ENCODE data around the gene IL11. TPM values are rescaled to one million over a fixed set of nuclear protein-coding genes. Genes with fewer than 3 reads are reported as not detected.

The IL11 gene
- total and polyA plus RNA-seq, 2 of the 13 experiments (the other 11 are each of a cell fraction or from before 2014, with no cell fraction given): 2.5 to 2.9 TPM

GRCh38 chr19:55314396-55314795 is 55.9 kb downstream of the IL11 start (continued):
- TF ChIP-seq MXI1 (IDR thresholded peaks at IDR 0.05; ENCODE audit: borderline replicate concordance, low read depth, low read length): no peak
- TF ChIP-seq ZNF589 (CRISPR knock-in tag; conservative IDR thresholded peaks at IDR 0.05): no peak
- TF ChIP-seq ZFP90 (CRISPR knock-in tag; IDR thresholded peaks at IDR 0.05; ENCODE audit: borderline replicate concordance): no peak
- no peak for TF ChIP-seq ZHX2 (IDR thresholded peaks at IDR 0.05; ENCODE audit: low read depth)
- TF ChIP-seq ZHX2 (CRISPR knock-in tag; IDR thresholded peaks at IDR 0.05; ENCODE audit: borderline replicate concordance): no peak
- no peak for TF ChIP-seq FOXA1 (IDR thresholded peaks at IDR 0.05)
- no peak for TF ChIP-seq FOXA1 (CRISPR knock-in tag; IDR thresholded peaks at IDR 0.05)

Other genes with a start within 250 kb of the IL11 start
- gene TNNT1, start 221.3 kb downstream of the IL11 start, total RNA-seq (2016; rRNA removed; fragmentation: Illumina TruSeq; extraction: Trizol): 1.3 and 1.4 TPM in 2 replicates
- gene TNNT1, start 221.3 kb downstream of the IL11 start, polyA plus RNA-seq (2011; rRNA removed): 1.3 and 2.4 TPM in 2 replicates
- 3.5 and 3.7 TPM in 2 replicates for gene TNNI3, start 212.7 kb downstream of the IL11 start, total RNA-seq (2016; rRNA removed; fragmentation: Illumina TruSeq; extraction: Trizol)
- gene TNNI3, start 212.7 kb downstream of the IL11 start, polyA plus RNA-seq (2011; rRNA removed): 3.7 TPM in 2 replicates
- 0.40 and 0.41 TPM in 2 replicates for gene DNAAF3, start 203.8 kb downstream of the IL11 start, total RNA-seq (2016; rRNA removed; fragmentation: Illumina TruSeq; extraction: Trizol)
- 0.30 and 0.33 TPM in 2 replicates for gene DNAAF3, start 203.8 kb downstream of the IL11 start, polyA plus RNA-seq (2011; rRNA removed)
- gene SYT5, start 190.2 kb downstream of the IL11 start, total RNA-seq (2016; rRNA removed; fragmentation: Illumina TruSeq; extraction: Trizol): not detected in 2 replicates
- gene SYT5, start 190.2 kb downstream of the IL11 start, polyA plus RNA-seq (2011; rRNA removed): 0.04 TPM in 1 of 2 replicates, not detected in the other
- 9.9 and 14.7 TPM in 2 replicates for gene PTPRH, start 161.0 kb downstream of the IL11 start, total RNA-seq (2016; rRNA removed; fragmentation: Illumina TruSeq; extraction: Trizol)
- gene PTPRH, start 161.0 kb downstream of the IL11 start, polyA plus RNA-seq (2011; rRNA removed): 125 and 166 TPM in 2 replicates
- 6.0 and 9.6 TPM in 2 replicates for gene TMEM86B, start 141.7 kb downstream of the IL11 start, total RNA-seq (2016; rRNA removed; fragmentation: Illumina TruSeq; extraction: Trizol)
- gene TMEM86B, start 141.7 kb downstream of the IL11 start, polyA plus RNA-seq (2011; rRNA removed): 7.7 and 10.7 TPM in 2 replicates
- gene PPP6R1, start 111.4 kb downstream of the IL11 start, total RNA-seq (2016; rRNA removed; fragmentation: Illumina TruSeq; extraction: Trizol): 23.0 and 25.8 TPM in 2 replicates
- gene PPP6R1, start 111.4 kb downstream of the IL11 start, polyA plus RNA-seq (2011; rRNA removed): 54.0 and 75.7 TPM in 2 replicates
- 33.7 and 35.9 TPM in 2 replicates for gene HSPBP1, start 90.4 kb downstream of the IL11 start, total RNA-seq (2016; rRNA removed; fragmentation: Illumina TruSeq; extraction: Trizol)
- gene HSPBP1, start 90.4 kb downstream of the IL11 start, polyA plus RNA-seq (2011; rRNA removed): 22.3 and 25.7 TPM in 2 replicates
- 0.18 TPM in 1 of 2 replicates, not detected in the other for gene BRSK1, start 86.5 kb downstream of the IL11 start, total RNA-seq (2016; rRNA removed; fragmentation: Illumina TruSeq; extraction: Trizol)
- 1.2 and 1.9 TPM in 2 replicates for gene BRSK1, start 86.5 kb downstream of the IL11 start, polyA plus RNA-seq (2011; rRNA removed)
- 0.74 and 1.3 TPM in 2 replicates for gene TMEM150B, start 45.1 kb downstream of the IL11 start, total RNA-seq (2016; rRNA removed; fragmentation: Illumina TruSeq; extraction: Trizol)
- gene TMEM150B, start 45.1 kb downstream of the IL11 start, polyA plus RNA-seq (2011; rRNA removed): 1.8 and 2.9 TPM in 2 replicates
- gene KMT5C, start 30.6 kb downstream of the IL11 start, total RNA-seq (2016; rRNA removed; fragmentation: Illumina TruSeq; extraction: Trizol): 2.1 and 5.5 TPM in 2 replicates
- gene KMT5C, start 30.6 kb downstream of the IL11 start, polyA plus RNA-seq (2011; rRNA removed): 9.0 and 11.8 TPM in 2 replicates
- not detected in 2 replicates for gene COX6B2, start 15.7 kb downstream of the IL11 start, total RNA-seq (2016; rRNA removed; fragmentation: Illumina TruSeq; extraction: Trizol)
- 0.16 and 0.21 TPM in 2 replicates for gene COX6B2, start 15.7 kb downstream of the IL11 start, polyA plus RNA-seq (2011; rRNA removed)
- not detected in 2 replicates for gene GARIN5B, start 7.2 kb downstream of the IL11 start, total RNA-seq (2016; rRNA removed; fragmentation: Illumina TruSeq; extraction: Trizol)
- 0.03 TPM in 1 of 2 replicates, not detected in the other for gene GARIN5B, start 7.2 kb downstream of the IL11 start, polyA plus RNA-seq (2011; rRNA removed)
- gene TMEM190, start 6.4 kb upstream of the IL11 start, total RNA-seq (2016; rRNA removed; fragmentation: Illumina TruSeq; extraction: Trizol): 0.35 TPM in 1 of 2 replicates, not detected in the other
- 0.83 and 1.6 TPM in 2 replicates for gene TMEM190, start 6.4 kb upstream of the IL11 start, polyA plus RNA-seq (2011; rRNA removed)
- gene TMEM238, start 13.8 kb upstream of the IL11 start, total RNA-seq (2016; rRNA removed; fragmentation: Illumina TruSeq; extraction: Trizol): not detected in 2 replicates
- gene TMEM238, start 13.8 kb upstream of the IL11 start, polyA plus RNA-seq (2011; rRNA removed): not detected in 2 replicates
- gene RPL28, start 15.5 kb upstream of the IL11 start, total RNA-seq (2016; rRNA removed; fragmentation: Illumina TruSeq; extraction: Trizol): 105 and 149 TPM in 2 replicates
- 420 and 501 TPM in 2 replicates for gene RPL28, start 15.5 kb upstream of the IL11 start, polyA plus RNA-seq (2011; rRNA removed)
- gene UBE2S, start 37.3 kb upstream of the IL11 start, total RNA-seq (2016; rRNA removed; fragmentation: Illumina TruSeq; extraction: Trizol): 29.5 and 39.3 TPM in 2 replicates
- 26.6 and 32.2 TPM in 2 replicates for gene UBE2S, start 37.3 kb upstream of the IL11 start, polyA plus RNA-seq (2011; rRNA removed)
- gene SHISA7, start 72.8 kb upstream of the IL11 start, total RNA-seq (2016; rRNA removed; fragmentation: Illumina TruSeq; extraction: Trizol): not detected in 2 replicates
- not detected in 2 replicates for gene SHISA7, start 72.8 kb upstream of the IL11 start, polyA plus RNA-seq (2011; rRNA removed)
- gene ISOC2, start 91.2 kb upstream of the IL11 start, total RNA-seq (2016; rRNA removed; fragmentation: Illumina TruSeq; extraction: Trizol): 105 and 106 TPM in 2 replicates
- gene ISOC2, start 91.2 kb upstream of the IL11 start, polyA plus RNA-seq (2011; rRNA removed): 76.8 and 91.2 TPM in 2 replicates
- not detected in 2 replicates for gene C19orf85, start 94.3 kb upstream of the IL11 start, total RNA-seq (2016; rRNA removed; fragmentation: Illumina TruSeq; extraction: Trizol)
- gene C19orf85, start 94.3 kb upstream of the IL11 start, polyA plus RNA-seq (2011; rRNA removed): not detected in 2 replicates
- 1.00 and 1.2 TPM in 2 replicates for gene ZNF628, start 106.2 kb upstream of the IL11 start, total RNA-seq (2016; rRNA removed; fragmentation: Illumina TruSeq; extraction: Trizol)
- 0.48 and 0.54 TPM in 2 replicates for gene ZNF628, start 106.2 kb upstream of the IL11 start, polyA plus RNA-seq (2011; rRNA removed)
- 14.7 and 22.3 TPM in 2 replicates for gene NAT14, start 114.7 kb upstream of the IL11 start, total RNA-seq (2016; rRNA removed; fragmentation: Illumina TruSeq; extraction: Trizol)
- gene NAT14, start 114.7 kb upstream of the IL11 start, polyA plus RNA-seq (2011; rRNA removed): 20.7 and 24.7 TPM in 2 replicates
- not detected in 2 replicates for gene SSC5D, start 118.0 kb upstream of the IL11 start, total RNA-seq (2016; rRNA removed; fragmentation: Illumina TruSeq; extraction: Trizol)
- gene SSC5D, start 118.0 kb upstream of the IL11 start, polyA plus RNA-seq (2011; rRNA removed): 0.03 TPM in 1 of 2 replicates, not detected in the other
- 0.24 and 0.45 TPM in 2 replicates for gene SBK2, start 166.7 kb upstream of the IL11 start, total RNA-seq (2016; rRNA removed; fragmentation: Illumina TruSeq; extraction: Trizol)
- 0.14 TPM in 1 of 2 replicates, not detected in the other for gene SBK2, start 166.7 kb upstream of the IL11 start, polyA plus RNA-seq (2011; rRNA removed)
- 0.46 and 0.66 TPM in 2 replicates for gene SBK3, start 175.1 kb upstream of the IL11 start, total RNA-seq (2016; rRNA removed; fragmentation: Illumina TruSeq; extraction: Trizol)
- 0.77 and 1.5 TPM in 2 replicates for gene SBK3, start 175.1 kb upstream of the IL11 start, polyA plus RNA-seq (2011; rRNA removed)
- gene ZNF579, start 210.4 kb upstream of the IL11 start, total RNA-seq (2016; rRNA removed; fragmentation: Illumina TruSeq; extraction: Trizol): 1.7 and 2.9 TPM in 2 replicates
- 2.1 and 2.2 TPM in 2 replicates for gene ZNF579, start 210.4 kb upstream of the IL11 start, polyA plus RNA-seq (2011; rRNA removed)
- gene FIZ1, start 229.1 kb upstream of the IL11 start, total RNA-seq (2016; rRNA removed; fragmentation: Illumina TruSeq; extraction: Trizol): 3.4 and 5.9 TPM in 2 replicates
- 3.6 and 4.1 TPM in 2 replicates for gene FIZ1, start 229.1 kb upstream of the IL11 start, polyA plus RNA-seq (2011; rRNA removed)
- gene ZNF524, start 229.8 kb upstream of the IL11 start, total RNA-seq (2016; rRNA removed; fragmentation: Illumina TruSeq; extraction: Trizol): 1.6 and 4.6 TPM in 2 replicates
- 3.2 and 5.0 TPM in 2 replicates for gene ZNF524, start 229.8 kb upstream of the IL11 start, polyA plus RNA-seq (2011; rRNA removed)
- 0.93 and 1.0 TPM in 2 replicates for gene ZNF865, start 235.2 kb upstream of the IL11 start, total RNA-seq (2016; rRNA removed; fragmentation: Illumina TruSeq; extraction: Trizol)
- 1.0 and 1.5 TPM in 2 replicates for gene ZNF865, start 235.2 kb upstream of the IL11 start, polyA plus RNA-seq (2011; rRNA removed)